Measurements from ENCODE around the gene SAE1.

The SAE1 gene

GRCh38 chr19:47168065-47168464 lies 37.4 kb downstream of the SAE1 start:
- no peak for DNase-seq

GRCh38 chr19:47172666-47173455 lies 42.2 kb downstream of the SAE1 start:
- DNase-seq, result no peak

- no peak for DNase-seq
These were observed 45.5 kb downstream of the SAE1 start for GRCh38 chr19:47176071-47176626.

GRCh38 chr19:47176627-47177090 lies 46.0 kb downstream of the SAE1 start:
- no peak for DNase-seq

- DNase-seq, result no peak
These were observed 49.1 kb downstream of the SAE1 start for GRCh38 chr19:47179653-47180310.

- no peak for DNase-seq
These were observed 53.0 kb downstream of the SAE1 start for GRCh38 chr19:47183601-47184000.

- DNase-seq, result no peak
These were observed 56.1 kb downstream of the SAE1 start for GRCh38 chr19:47186446-47187334.

- no peak for DNase-seq
These were observed 56.7 kb downstream of the SAE1 start for GRCh38 chr19:47187335-47187655.

GRCh38 chr19:47187797-47188196 lies 57.2 kb downstream of the SAE1 start:
- DNase-seq, result no peak

GRCh38 chr19:47188507-47189033 lies 57.9 kb downstream of the SAE1 start:
- DNase-seq, result no peak

- peak; percentile 10 to 14 for DNase-seq
These were observed 59.6 kb downstream of the SAE1 start for GRCh38 chr19:47190167-47190727.

- DNase-seq, result no peak
These were observed 64.8 kb downstream of the SAE1 start for GRCh38 chr19:47195434-47195833.

- DNase-seq, result no peak
These were observed 66.5 kb downstream of the SAE1 start for GRCh38 chr19:47197141-47197540.

GRCh38 chr19:47200530-47200929 lies 69.9 kb downstream of the SAE1 start:
- no peak for DNase-seq

GRCh38 chr19:47203254-47203653 lies 72.6 kb downstream of the SAE1 start:
- no peak for DNase-seq

- DNase-seq, result no peak
These were observed 78.9 kb downstream of the SAE1 start for GRCh38 chr19:47209319-47210179.

GRCh38 chr19:47210180-47210490 lies 79.5 kb downstream of the SAE1 start:
- no peak for DNase-seq

- peak; percentile 48 to 56 for DNase-seq
These were observed 80.2 kb downstream of the SAE1 start for GRCh38 chr19:47210689-47211316.

- DNase-seq, result no peak
These were observed 84.9 kb downstream of the SAE1 start for GRCh38 chr19:47215581-47215980.

- no peak for DNase-seq
These were observed 90.6 kb downstream of the SAE1 start for GRCh38 chr19:47221080-47221841.
